Pons (tissue), 1 donor: ENCODE data around the gene DAPK1.
A peak's percentile ranks its signal among the peaks of the same experiment; 100 is the strongest.

ENCODE experiments used
- DNase-seq: peaks from one replicate; pipeline ENCODE4 v3.0.0-alpha.2; 2016; ENCODE audit warnings: low spot score

Gene DAPK1

DNA sequence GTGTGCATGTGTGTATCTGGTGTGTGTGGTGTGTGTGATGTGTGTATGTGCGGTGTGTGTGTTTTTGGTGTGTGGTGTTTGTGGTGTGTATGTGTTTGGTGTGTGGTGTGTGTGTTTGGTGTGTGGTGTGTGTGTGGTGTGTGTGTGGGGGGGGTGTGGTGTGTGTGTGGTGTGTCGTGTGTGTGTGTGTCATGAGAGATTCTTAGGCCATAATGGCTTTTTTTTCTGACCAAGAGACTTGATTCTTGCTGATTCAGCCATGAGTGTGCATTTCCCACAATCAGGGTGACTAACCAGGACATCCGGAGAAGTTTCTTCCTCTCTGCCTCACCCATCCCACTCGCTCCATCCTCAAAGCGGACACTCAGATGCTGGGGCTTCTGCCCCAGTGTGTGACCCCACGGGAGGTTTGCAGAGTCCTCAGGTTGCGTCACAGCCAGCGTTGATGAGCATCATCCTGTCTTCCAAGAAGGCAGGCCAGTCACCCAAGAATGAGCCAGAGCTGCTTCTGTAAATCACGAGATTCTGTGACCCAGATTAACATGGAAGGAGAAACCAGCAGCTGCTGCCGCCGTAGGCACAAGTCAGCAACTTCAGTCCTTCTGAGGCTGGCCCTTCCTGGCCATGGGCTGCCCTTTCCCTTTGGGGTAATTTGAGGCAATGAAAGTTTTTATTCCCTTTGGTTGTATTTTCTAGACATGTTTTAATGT is 215.8 kb downstream of the DAPK1 start:
- DNase-seq = peak; percentile 85

DNA sequence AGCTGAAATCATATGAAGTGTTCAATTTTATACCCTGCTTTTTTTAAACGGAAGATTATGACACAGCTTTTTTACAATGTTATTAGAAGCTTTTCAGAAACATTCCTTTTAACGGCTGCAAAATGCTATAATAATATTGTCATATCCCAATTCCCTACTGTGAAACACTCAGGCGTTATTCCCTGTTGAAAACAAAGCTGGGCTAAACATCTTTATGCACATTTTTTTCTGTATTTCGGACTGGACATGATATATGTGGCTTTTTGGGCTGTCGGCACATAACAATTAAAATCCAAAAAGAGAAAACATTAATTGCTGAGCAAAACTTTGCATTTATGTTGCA is 216.3 kb downstream of the DAPK1 start:
- DNase-seq = no peak

DNA sequence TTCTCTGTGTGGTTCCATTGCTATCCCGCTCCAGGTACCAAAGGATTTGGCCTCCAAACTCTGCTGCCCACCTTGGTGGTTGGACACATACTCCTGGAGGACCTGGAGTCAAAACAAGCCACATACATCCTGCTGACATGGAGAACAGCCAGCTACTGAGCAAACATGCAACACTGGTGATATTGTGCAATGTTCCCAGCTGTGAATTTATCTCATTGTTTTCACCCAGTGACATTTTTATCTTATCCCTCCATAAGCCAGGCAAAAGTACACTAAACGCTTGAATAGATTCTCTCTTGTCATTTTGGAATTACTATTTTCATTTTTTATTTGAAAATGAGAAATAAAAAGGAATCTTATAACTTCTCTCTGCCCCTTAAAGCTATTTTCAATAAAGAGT is 217.2 kb downstream of the DAPK1 start:
- DNase-seq = peak; percentile 82

- DNase-seq = no peak
Measured at GRCh38 chr9:87716141-87716540, 218.5 kb downstream of the DAPK1 start.

GRCh38 chr9:87717456-87717855 is 219.8 kb downstream of the DAPK1 start:
- no peak for DNase-seq

- no peak for DNase-seq
Measured at GRCh38 chr9:87718231-87718630, 220.6 kb downstream of the DAPK1 start.

DNA sequence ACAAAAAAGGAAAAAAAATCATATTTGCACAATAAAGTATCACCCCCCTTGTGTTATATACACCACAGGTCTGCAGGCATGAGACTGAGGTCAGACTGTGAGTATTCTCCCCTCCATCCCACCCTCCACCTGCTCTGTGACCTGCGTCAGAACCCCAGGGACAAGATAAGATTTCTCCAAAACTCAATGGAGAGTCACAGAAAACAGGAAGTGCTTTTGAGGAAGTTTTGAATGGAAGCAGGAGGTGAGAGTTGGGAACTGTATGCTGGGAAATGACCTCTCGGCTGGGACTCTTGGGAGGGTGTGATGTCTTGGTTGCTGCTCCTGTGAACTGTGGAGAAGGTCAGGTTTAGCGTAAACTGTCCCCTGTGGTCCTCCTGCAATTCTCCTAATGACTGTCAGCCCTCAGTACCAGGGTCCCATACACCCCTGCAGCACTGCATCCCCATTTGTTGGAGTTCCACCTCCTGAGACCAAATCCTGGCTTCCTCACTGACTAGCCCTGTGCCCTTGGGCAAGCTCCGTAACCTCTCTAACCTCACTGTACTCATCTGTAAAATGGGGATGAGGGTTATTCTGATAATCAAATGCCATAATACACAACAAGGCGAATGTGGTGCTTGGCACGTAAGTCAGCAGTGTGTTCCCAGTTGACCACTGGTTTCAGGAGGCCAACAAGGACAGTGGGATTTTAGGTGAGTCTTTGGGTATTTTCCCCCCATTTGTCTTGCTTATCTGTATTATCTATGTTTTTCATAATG is 221.4 kb downstream of the DAPK1 start:
- no peak for DNase-seq

DNA sequence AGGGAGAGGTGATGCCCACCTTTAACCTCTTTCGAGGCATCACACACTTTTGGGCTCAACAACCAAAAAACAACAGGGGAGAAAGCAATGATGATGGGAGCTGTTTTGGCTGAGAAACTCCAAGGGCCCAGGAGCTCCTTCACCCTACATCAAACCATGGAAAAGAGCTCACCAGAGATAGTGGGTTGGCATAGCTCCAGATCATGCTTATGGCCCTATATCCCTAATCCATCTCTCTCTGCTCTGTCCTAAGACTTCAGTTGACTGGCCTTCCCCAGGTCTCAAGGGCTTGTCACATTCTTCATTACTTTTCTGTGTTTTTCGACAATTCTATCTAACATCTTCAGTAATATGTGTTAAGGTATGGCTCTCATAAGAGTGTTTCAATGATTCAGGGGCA is 222.5 kb downstream of the DAPK1 start:
- no peak for DNase-seq

GRCh38 chr9:87722393-87723088 is 224.9 kb downstream of the DAPK1 start:
- peak; percentile 80 for DNase-seq

GRCh38 chr9:87725356-87725899 is 227.8 kb downstream of the DAPK1 start:
- DNase-seq = peak; percentile 50

DNA sequence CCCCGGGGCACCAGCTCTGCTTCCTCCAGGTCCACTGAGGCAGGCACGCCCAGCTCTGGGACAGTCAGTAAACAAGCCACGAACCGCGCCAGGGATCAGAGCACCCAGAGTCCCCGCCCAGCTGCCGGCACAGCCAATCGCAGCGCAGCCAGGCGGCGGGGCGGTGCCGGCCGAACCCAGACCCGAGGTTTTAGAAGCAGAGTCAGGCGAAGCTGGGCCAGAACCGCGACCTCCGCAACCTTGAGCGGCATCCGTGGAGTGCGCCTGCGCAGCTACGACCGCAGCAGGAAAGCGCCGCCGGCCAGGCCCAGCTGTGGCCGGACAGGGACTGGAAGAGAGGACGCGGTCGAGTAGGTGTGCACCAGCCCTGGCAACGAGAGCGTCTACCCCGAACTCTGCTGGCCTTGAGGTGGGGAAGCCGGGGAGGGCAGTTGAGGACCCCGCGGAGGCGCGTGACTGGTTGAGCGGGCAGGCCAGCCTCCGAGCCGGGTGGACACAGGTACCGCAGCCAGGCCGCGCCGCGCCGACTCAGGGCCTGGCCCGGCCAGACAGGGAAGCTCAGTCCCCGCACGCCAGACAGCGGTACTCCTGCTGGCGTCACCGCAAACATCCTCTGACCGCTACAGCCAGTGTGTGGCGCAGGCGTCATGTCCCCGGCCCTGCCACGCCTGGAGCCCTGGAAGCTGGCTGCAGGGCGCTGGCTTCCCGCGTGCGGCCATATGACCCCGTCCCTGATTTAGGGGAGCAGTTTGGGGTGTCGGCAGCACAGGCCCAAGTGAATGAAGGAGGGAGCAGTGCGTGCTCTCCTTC is 228.4 kb downstream of the DAPK1 start, which contains the start of gene CTSL:
Gene CTSL, plus strand, starts transcription at position 220 of the 810 bp plus-strand sequence. CDS start 1,485 bp downstream, outside the sequence.
- DNase-seq = peak; percentile 95

DNA sequence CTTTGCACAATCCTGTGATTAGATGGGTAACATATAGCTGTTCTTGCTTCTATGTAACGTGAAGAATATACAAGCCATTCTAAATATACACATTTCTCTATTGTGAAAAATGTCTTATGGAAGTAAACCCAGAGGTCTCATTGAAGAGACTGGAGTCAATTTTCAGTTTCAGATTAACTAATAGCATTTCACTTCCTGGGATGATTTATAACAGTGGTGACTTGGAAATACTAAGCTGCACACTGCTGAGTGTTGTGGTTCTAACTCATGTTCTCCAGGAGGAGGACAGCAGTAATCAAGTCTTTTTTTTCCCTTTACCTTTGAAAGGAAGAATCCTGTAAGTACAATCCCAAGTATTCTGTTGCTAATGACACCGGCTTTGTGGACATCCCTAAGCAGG is 231.6 kb downstream of the DAPK1 start:
- no peak for DNase-seq

- DNase-seq = no peak
Measured at GRCh38 chr9:87731321-87731720, 233.7 kb downstream of the DAPK1 start.

DNA sequence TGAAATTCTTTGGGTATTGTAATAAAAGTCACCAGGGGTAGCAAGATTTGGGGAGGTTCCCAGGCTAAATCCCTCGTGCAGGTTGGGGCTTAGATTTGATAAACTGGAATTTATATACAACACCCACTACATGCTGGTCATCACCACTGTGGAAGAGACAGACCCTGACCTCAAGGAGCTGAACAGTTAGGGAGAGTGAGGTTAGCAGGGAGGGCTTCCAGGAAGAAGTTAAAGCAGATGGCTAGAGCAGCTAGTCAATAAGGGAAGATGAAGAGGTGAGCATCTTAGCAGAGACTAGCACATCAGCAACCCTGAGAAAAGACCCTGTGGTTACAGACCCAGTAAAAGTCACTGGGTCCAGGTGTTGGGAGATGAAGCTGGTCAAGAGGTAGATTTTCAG is 234.7 kb downstream of the DAPK1 start:
- DNase-seq = no peak

- DNase-seq = no peak
Measured at GRCh38 chr9:87732756-87733155, 235.1 kb downstream of the DAPK1 start.

GRCh38 chr9:87733273-87734052 is 235.8 kb downstream of the DAPK1 start:
- DNase-seq = no peak

DNA sequence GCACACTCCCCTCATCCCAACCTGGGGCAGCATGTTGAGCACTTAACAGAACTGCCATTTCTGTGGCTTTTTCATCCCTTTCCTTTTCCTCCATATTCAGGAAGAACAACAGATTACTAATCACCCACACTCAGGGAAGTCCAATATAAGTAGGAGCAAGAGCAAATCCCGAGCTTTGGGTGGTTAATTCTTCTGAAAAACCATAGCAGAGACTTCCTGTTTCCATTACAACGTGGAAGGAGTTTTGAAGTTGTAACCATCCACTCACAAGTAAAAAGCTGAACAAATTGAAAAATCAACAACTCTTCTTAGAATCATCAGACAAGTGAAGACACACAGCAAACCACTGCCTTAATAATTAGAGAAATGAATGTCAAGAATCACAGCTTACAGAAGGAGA is 236.4 kb downstream of the DAPK1 start:
- DNase-seq = no peak

DNA sequence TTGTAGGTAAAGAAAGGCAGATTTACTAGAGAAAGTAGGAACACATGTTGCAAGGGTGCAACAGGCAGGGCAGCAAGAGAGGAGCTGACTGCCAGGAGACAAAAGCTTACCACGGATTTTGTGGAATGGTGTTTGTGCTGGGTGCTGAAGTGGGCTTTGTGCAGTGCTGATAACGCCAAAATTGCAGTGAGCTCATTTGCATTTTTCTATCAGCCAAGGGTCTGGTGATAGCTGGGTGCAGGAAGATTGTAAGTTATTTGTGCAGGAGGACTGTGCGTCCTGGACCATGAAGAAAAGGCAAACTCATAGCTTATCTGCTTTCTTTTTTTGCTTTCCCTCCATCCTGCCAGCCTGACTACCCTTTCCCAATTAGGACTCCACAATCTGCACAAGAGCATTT is 241.9 kb downstream of the DAPK1 start:
- DNase-seq = no peak

DNA sequence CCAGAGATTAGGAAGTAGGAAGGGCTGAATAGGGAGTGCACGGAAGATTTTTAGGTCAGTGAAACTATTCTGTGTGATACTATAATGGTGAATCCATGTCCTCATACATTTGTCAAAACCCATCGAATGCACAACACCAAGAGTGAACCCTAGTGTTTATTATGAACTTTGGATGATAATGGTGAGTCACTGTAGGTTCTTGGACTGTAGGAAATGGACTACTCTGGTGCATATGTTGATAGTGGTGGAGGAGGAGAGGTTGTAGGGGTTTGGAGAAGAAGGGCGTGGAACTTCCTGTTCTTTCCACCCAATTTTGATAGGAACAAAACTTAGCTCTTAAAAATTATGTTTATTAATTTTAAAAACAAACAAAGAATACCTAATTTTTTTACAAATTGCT is 242.5 kb downstream of the DAPK1 start:
- DNase-seq = no peak

GRCh38 chr9:87741326-87741725 is 243.7 kb downstream of the DAPK1 start:
- DNase-seq = no peak

DNA sequence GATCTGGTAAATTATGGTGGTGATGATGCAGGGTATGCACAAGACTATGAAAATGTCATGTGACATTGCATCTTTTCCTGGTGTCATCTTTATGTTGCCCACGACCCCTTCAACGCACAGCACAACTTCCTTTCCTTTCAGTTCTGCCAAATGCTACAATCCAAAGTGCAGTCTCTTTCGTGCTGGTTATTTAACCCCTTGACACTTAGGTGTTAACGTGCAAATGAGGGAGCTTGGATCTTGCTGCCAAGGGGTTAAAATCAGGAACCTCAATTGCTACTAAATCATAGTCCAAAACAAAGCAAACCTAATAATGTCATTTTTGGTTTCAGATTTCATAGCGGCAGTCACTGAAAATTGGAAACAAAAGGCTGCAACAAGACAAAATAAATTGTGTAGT is 244.2 kb downstream of the DAPK1 start:
- DNase-seq = no peak
